GM04504 (cell line): ENCODE data around the gene SLC6A9.

Experiments used
- DNase-seq: peaks from one replicate; pipeline ENCODE4 v3.0.0-alpha.2; 2012; ENCODE audit warnings: low read depth

SLC6A9 gene

GRCh38 chr1:44031252-44032169, at the start of gene SLC6A9:
SLC6A9 (minus strand) TSS chr1:44031462; CDS start chr1:44024277, 7,185 bp downstream.
- DNase-seq: peak; percentile 63

- no peak for DNase-seq
These were observed 48.3 kb upstream of the SLC6A9 start for GRCh38 chr1:44079566-44079965.

- no peak for DNase-seq
These were observed 46.8 kb upstream of the SLC6A9 start for GRCh38 chr1:44078104-44078503.

- no peak for DNase-seq
These were observed 46.2 kb upstream of the SLC6A9 start for GRCh38 chr1:44077421-44077820.

GRCh38 chr1:44076066-44076465, 44.8 kb upstream of the SLC6A9 start:
- peak; percentile 25 for DNase-seq

- no peak for DNase-seq
These were observed 43.2 kb upstream of the SLC6A9 start for GRCh38 chr1:44074415-44074814.

- DNase-seq: no peak
These were observed 42.3 kb upstream of the SLC6A9 start for GRCh38 chr1:44073528-44073927.

GRCh38 chr1:44072821-44073220, 41.6 kb upstream of the SLC6A9 start:
- no peak for DNase-seq

- peak; percentile 44 for DNase-seq
These were observed 40.9 kb upstream of the SLC6A9 start for GRCh38 chr1:44072204-44072603.

GRCh38 chr1:44071461-44071860, 40.2 kb upstream of the SLC6A9 start:
- no peak for DNase-seq

- no peak for DNase-seq
These were observed 37.2 kb upstream of the SLC6A9 start for GRCh38 chr1:44068442-44068921.

- DNase-seq: no peak
These were observed 36.3 kb upstream of the SLC6A9 start for GRCh38 chr1:44067266-44068250.

- DNase-seq: no peak
These were observed 31.5 kb upstream of the SLC6A9 start for GRCh38 chr1:44062656-44063179.

GRCh38 chr1:44061857-44062256, 30.6 kb upstream of the SLC6A9 start:
- no peak for DNase-seq

- DNase-seq: no peak
These were observed 29.6 kb upstream of the SLC6A9 start for GRCh38 chr1:44060830-44061267.

GRCh38 chr1:44059664-44060355, 28.5 kb upstream of the SLC6A9 start:
- no peak for DNase-seq

GRCh38 chr1:44059212-44059611, 27.9 kb upstream of the SLC6A9 start:
- DNase-seq: no peak

- no peak for DNase-seq
These were observed 26.0 kb upstream of the SLC6A9 start for GRCh38 chr1:44057293-44057692.

GRCh38 chr1:44053394-44053793, 22.1 kb upstream of the SLC6A9 start:
- DNase-seq: no peak

- no peak for DNase-seq
These were observed 19.0 kb upstream of the SLC6A9 start for GRCh38 chr1:44050261-44050660.

GRCh38 chr1:44049839-44050238, 18.6 kb upstream of the SLC6A9 start:
- peak; percentile 85 for DNase-seq
